Erythroblast (primary cell): ENCODE measurements around the gene PPHLN1.

Experiments
- DNase-seq, 2 experiments: peaks; one replicate each; lab custom pipeline; 2025; lab: John Stamatoyannopoulos, UW
- GATA1 ChIP-seq: IDR thresholded peaks from 2 replicates; pipeline ENCODE4 v1.6.1; 2011; ENCODE audit warnings: low read depth, mild to moderate bottlenecking, control low read depth, low read length, moderate library complexity
- POLR2A ChIP-seq: IDR thresholded peaks from 2 replicates; pipeline ENCODE4 v1.6.1; 2011; ENCODE audit warnings: mild to moderate bottlenecking, low read length

PPHLN1 gene

GRCh38 chr12:42447371-42447786 lies 121.4 kb downstream of the PPHLN1 start:
- no peak for DNase-seq

GRCh38 chr12:42448841-42449240 lies 122.9 kb downstream of the PPHLN1 start:
- TF ChIP-seq POLR2A (no peak), GATA1 (no peak)
- no peak for DNase-seq

More at GRCh38 chr12:42447371-42447786, 121.4 kb downstream of the PPHLN1 start:
- TF ChIP-seq GATA1 (no peak), POLR2A (no peak)

- TF ChIP-seq POLR2A (no peak), GATA1 (no peak)
- DNase-seq: no peak
Measured at GRCh38 chr12:42450248-42450647, 124.3 kb downstream of the PPHLN1 start.

GRCh38 chr12:42458575-42458974 lies 132.6 kb downstream of the PPHLN1 start:
- TF ChIP-seq POLR2A (no peak), GATA1 (no peak)
- no peak for DNase-seq

- TF ChIP-seq POLR2A (no peak), GATA1 (no peak)
- no peak for DNase-seq
Measured at GRCh38 chr12:42459336-42459847, 133.4 kb downstream of the PPHLN1 start.

- DNase-seq: no peak
- TF ChIP-seq GATA1: no peak
- no peak for TF ChIP-seq POLR2A
Measured at GRCh38 chr12:42462486-42462885, 136.5 kb downstream of the PPHLN1 start.

- TF ChIP-seq POLR2A: no peak
- no peak for TF ChIP-seq GATA1
- no peak for DNase-seq
Measured at GRCh38 chr12:42463671-42464070, 137.7 kb downstream of the PPHLN1 start.

GRCh38 chr12:42468341-42468821 lies 142.4 kb downstream of the PPHLN1 start:
- peak in 1 of 2 experiments; percentile 5 for DNase-seq

GRCh38 chr12:42468921-42469320 lies 143.0 kb downstream of the PPHLN1 start:
- no peak for DNase-seq
- TF ChIP-seq GATA1 (no peak), POLR2A (no peak)

More at GRCh38 chr12:42468341-42468821, 142.4 kb downstream of the PPHLN1 start:
- TF ChIP-seq POLR2A (no peak), GATA1 (no peak)

GRCh38 chr12:42469355-42470175 lies 143.6 kb downstream of the PPHLN1 start:
- DNase-seq: no peak

GRCh38 chr12:42472376-42472775 lies 146.4 kb downstream of the PPHLN1 start:
- TF ChIP-seq GATA1: no peak
- no peak for TF ChIP-seq POLR2A
- no peak for DNase-seq

More at GRCh38 chr12:42469355-42470175, 143.6 kb downstream of the PPHLN1 start:
- no peak for TF ChIP-seq POLR2A
- TF ChIP-seq GATA1: no peak

- DNase-seq: no peak
- TF ChIP-seq POLR2A (no peak), GATA1 (no peak)
Measured at GRCh38 chr12:42473130-42473529, 147.2 kb downstream of the PPHLN1 start.

- TF ChIP-seq POLR2A (no peak), GATA1 (no peak)
- no peak for DNase-seq
Measured at GRCh38 chr12:42473561-42473960, 147.6 kb downstream of the PPHLN1 start.

GRCh38 chr12:42474391-42474790 lies 148.4 kb downstream of the PPHLN1 start:
- TF ChIP-seq GATA1: no peak
- no peak for TF ChIP-seq POLR2A
- DNase-seq: no peak

- no peak for TF ChIP-seq GATA1
- no peak for TF ChIP-seq POLR2A
- DNase-seq: no peak
Measured at GRCh38 chr12:42475106-42475505, 149.1 kb downstream of the PPHLN1 start.
